Motor neuron (in vitro differentiated cells): Measurements from ENCODE around the gene NFS1. TPM values are rescaled to one million over a fixed set of nuclear protein-coding genes. Genes with fewer than 3 reads are reported as not detected.
"Not testable (repeated sequence)": the region's sequence is repeated elsewhere in the genome, so short reads cannot be mapped to it uniquely, and the experiment has no call there.

Source experiments
- ATAC-seq, 8 experiments: fragments of 200-7000 bp; cut with Tn5 transposase; replicated peaks in 6 of 8; 2 replicates each; pipeline ENCODE4 v1.8.0; 2021; ENCODE audit warnings: mild to moderate bottlenecking in 8 of 8, moderate library complexity in 8 of 8
- H3K27ac ChIP-seq, 2 donors: fragments of 250-450 bp; sonication (Bioruptor Pico); 2 replicates each; pipeline ENCODE4 v1.9.0; 2021; ENCODE audit warnings: antibody characterized with exemption in 2 of 2, mild to moderate bottlenecking in 2 of 2, moderate library complexity in 1 of 2
- H3K4me1 ChIP-seq, 2 donors: fragments of 250-450 bp; sonication (Bioruptor Pico); replicated peaks in 1 of 2; 2 replicates each; pipeline ENCODE4 v1.6.1; 2021; ENCODE audit warnings: antibody characterized with exemption in 2 of 2, mild to moderate bottlenecking in 2 of 2, moderate library complexity in 1 of 2
- H3K4me3 ChIP-seq, 5 donors: fragments of 250-450 bp; sonication (Bioruptor Pico); 2 replicates each; pipeline ENCODE4 v1.9.0; 2021; ENCODE audit warnings: antibody characterized with exemption in 5 of 5, mild to moderate bottlenecking in 5 of 5, moderate library complexity in 4 of 5
- WGBS, 10 experiments: fragments of 450-650 bp; shearing (Covaris generic); methylation state at CpG; one replicate each; pipeline ENCODE4 v1.0.0; 2022; 5-methylcytosine and 5-hydroxymethylcytosine counted together
- in situ Hi-C, 9 experiments: fragments of 400-800 bp; cut with MboI; loops; one replicate each; pipeline ENCODE4 v1.15.0; 2021; ENCODE audit warnings: low sequenced_read_pairs in 9 of 9, low pct_unique_long_range_greater_than_20kb in 2 of 9; ENCODE audit not compliant: unreplicated experiment in 9 of 9
- total RNA-seq, 8 experiments: library from RNA; unstranded; fragments of 300-600 nt; gene quantifications; 2 replicates each; pipeline versions ENCODE4 v1.2.3 to v1.2.4, GENCODE V29; 2022

NFS1 gene
- total RNA-seq, 8 experiments from 2014 or later: 11.1 to 37.2 (median 17.7) TPM

GRCh38 chr20:35700625-35701148 is 1.5 kb upstream of the NFS1 start:
- WGBS, 10 experiments: 66 to 92% (median 82%) methylated on average over 1 to 7 of the region's 7 CpGs; no CpG with 5 or more reads in 3 of the 10 experiments
- Histone ChIP-seq H3K4me3 (peak overlapping the region in 1 of 5 donors; percentile 88), H3K4me1 (peaks cover 11 to 12% of the 10 kb centered on the region in 2 donors), H3K27ac (no peak overlapping the region)
- ATAC-seq: no peak
- in situ Hi-C loops: loop anchor here in 1 of 9 experiments (25.0 kb wide), 1 partner anchor 187 kb away; no protein-coding TSS in a partner anchor

- Histone ChIP-seq H3K4me1 (peaks cover 11 to 12% of the 10 kb centered on the region in 2 donors), H3K27ac (peak overlapping the region; percentile 81 to 96), H3K4me3 (peak overlapping the region; percentile 52 to 91 (median 59))
- in situ Hi-C loops: loop anchor here in 2 of 9 experiments (25.0 kb wide), 2 partner anchors 187 to 188 kb away; no protein-coding TSS in a partner anchor
- WGBS, 10 experiments: 0 to 36% (median 16%) methylated on average over 4 to 6 of the region's 6 CpGs; no CpG with 5 or more reads in 2 of the 10 experiments
- ATAC-seq: no peak
Measured at GRCh38 chr20:35699957-35700624, 939 bp upstream of the NFS1 start.

- H3K4me1 ChIP-seq: peaks cover 11 to 12% of the 10 kb centered on the region in 2 donors
- peak; percentile 35 to 65 (median 61) for ATAC-seq
- H3K27ac ChIP-seq: peak overlapping the region; percentile 81 to 96
- 0 to 20% (median 7%) methylated on average over 5 to 18 of the region's 37 CpGs; no CpG with 5 or more reads in 2 of the 10 experiments for WGBS, 10 experiments
- in situ Hi-C loops: loop anchor here in 1 of 9 experiments (25.0 kb wide), 1 partner anchor 186 kb away; no protein-coding TSS in a partner anchor
- peak overlapping the region; percentile 52 to 91 (median 59) for H3K4me3 ChIP-seq
Measured at GRCh38 chr20:35698298-35699126, 640 bp downstream of the NFS1 start.

GRCh38 chr20:35697696-35698297 is 1.4 kb downstream of the NFS1 start:
- in situ Hi-C loops: loop anchor here in 1 of 9 experiments (25.0 kb wide), 1 partner anchor 185 kb away; no protein-coding TSS in a partner anchor
- peak overlapping the region; percentile 52 to 91 (median 59) for H3K4me3 ChIP-seq
- H3K4me1 ChIP-seq: peaks cover 11 to 12% of the 10 kb centered on the region in 2 donors
- WGBS, 10 experiments: 63 to 100% (median 82%) methylated on average over 1 to 7 of the region's 9 CpGs; no CpG with 5 or more reads in 4 of the 10 experiments
- H3K27ac ChIP-seq: no peak overlapping the region
- no peak for ATAC-seq

GRCh38 chr20:35695978-35696377 is 3.2 kb downstream of the NFS1 start:
- 53 to 100% (median 94%) methylated on average over 1 to 4 of the region's 4 CpGs; no CpG with 5 or more reads in 1 of the 10 experiments for WGBS, 10 experiments
- Histone ChIP-seq H3K4me3 (no peak overlapping the region), H3K4me1 (peaks cover 11 to 12% of the 10 kb centered on the region in 2 donors), H3K27ac (no peak overlapping the region)
- in situ Hi-C loops: loop anchor here in 1 of 9 experiments (25.0 kb wide), 1 partner anchor 184 kb away; no protein-coding TSS in a partner anchor
- ATAC-seq: no peak

GRCh38 chr20:35695245-35695749 is 3.9 kb downstream of the NFS1 start:
- WGBS, 10 experiments: 57 to 100% (median 100%) methylated on average over 1 to 2 of the region's 2 CpGs; no CpG with 5 or more reads in 2 of the 10 experiments
- Histone ChIP-seq H3K4me3 (no peak overlapping the region), H3K27ac (no peak overlapping the region), H3K4me1 (peaks cover 7 to 9% of the 10 kb centered on the region in 2 donors)
- no peak for ATAC-seq
- in situ Hi-C loops: loop anchor here in 1 of 9 experiments (25.0 kb wide), 1 partner anchor 183 kb away; no protein-coding TSS in a partner anchor

GRCh38 chr20:35690265-35690664 is 8.9 kb downstream of the NFS1 start:
- H3K4me1 ChIP-seq: no peaks in the 10 kb centered on the region
- no peak overlapping the region for H3K27ac ChIP-seq
- no peak overlapping the region for H3K4me3 ChIP-seq
- in situ Hi-C loops: loop anchor here in 1 of 9 experiments (25.0 kb wide), 1 partner anchor 178 kb away; no protein-coding TSS in a partner anchor
- WGBS, 10 experiments: 70 to 100% (median 98%) methylated on average over 1 to 3 of the region's 4 CpGs; no CpG with 5 or more reads in 4 of the 10 experiments
- ATAC-seq: no peak

GRCh38 chr20:35686872-35687271 is 12.3 kb downstream of the NFS1 start:
- in situ Hi-C loops: loop anchor here in 1 of 9 experiments (25.0 kb wide), 1 partner anchor 175 kb away; no protein-coding TSS in a partner anchor
- H3K27ac ChIP-seq, ATAC-seq, H3K4me3 ChIP-seq, H3K4me1 ChIP-seq: not testable (repeated sequence)
- WGBS, 10 experiments: 44 to 100% (median 91%) methylated on average over 1 to 9 of the region's 11 CpGs; no CpG with 5 or more reads in 3 of the 10 experiments

- in situ Hi-C loops: loop anchor here in 1 of 9 experiments (25.0 kb wide), 1 partner anchor 173 kb away; no protein-coding TSS in a partner anchor
- H3K4me1 ChIP-seq: peaks cover 3 to 12% of the 10 kb centered on the region in 2 donors
- H3K27ac ChIP-seq, H3K4me3 ChIP-seq, ATAC-seq: not testable (repeated sequence)
- 80 to 100% (median 100%) methylated on average over 1 to 7 of the region's 9 CpGs; no CpG with 5 or more reads in 1 of the 10 experiments for WGBS, 10 experiments
Measured at GRCh38 chr20:35685368-35685767, 13.8 kb downstream of the NFS1 start.

GRCh38 chr20:35681960-35682359 is 17.2 kb downstream of the NFS1 start:
- WGBS, 10 experiments: 67 to 100% (median 100%) methylated on average over 1 of the region's 1 CpG; no CpG with 5 or more reads in 5 of the 10 experiments
- no peak overlapping the region for H3K27ac ChIP-seq
- peaks cover 3 to 14% of the 10 kb centered on the region in 2 donors for H3K4me1 ChIP-seq
- no peak overlapping the region for H3K4me3 ChIP-seq
- in situ Hi-C loops: loop anchor here in 1 of 9 experiments (25.0 kb wide), 1 partner anchor 170 kb away; no protein-coding TSS in a partner anchor
- ATAC-seq: no peak

GRCh38 chr20:35680452-35681183 is 18.5 kb downstream of the NFS1 start:
- ATAC-seq: peak in 2 of 8 experiments; percentile 49 to 71
- in situ Hi-C loops: loop anchor here in 1 of 9 experiments (25.0 kb wide), 1 partner anchor 168 kb away; no protein-coding TSS in a partner anchor
- H3K4me1 ChIP-seq: peaks cover 3 to 14% of the 10 kb centered on the region in 2 donors
- no peak overlapping the region for H3K4me3 ChIP-seq
- WGBS, 10 experiments: 20 to 100% (median 90%) methylated on average over 1 to 3 of the region's 4 CpGs; no CpG with 5 or more reads in 1 of the 10 experiments
- peak overlapping the region in 1 of 2 donors; percentile 44 for H3K27ac ChIP-seq
